ENCODE measurements around the gene RASD2. TPM values are rescaled to one million over a fixed set of nuclear protein-coding genes. Genes with fewer than 3 reads are reported as not detected.

Gene RASD2
- total RNA-seq, 1 experiment from 2014 or later, result not detected

Other genes with a start within 250 kb of the RASD2 start
- gene TOM1, start 240.9 kb upstream of the RASD2 start, total RNA-seq (2014; rRNA removed; shearing (Covaris generic)), result 32.4 and 34.9 TPM in 2 replicates
- 14.9 and 21.6 TPM in 2 replicates for gene HMOX1, start 159.7 kb upstream of the RASD2 start, total RNA-seq (2014; rRNA removed; shearing (Covaris generic))
- 154 and 155 TPM in 2 replicates for gene MCM5, start 140.7 kb upstream of the RASD2 start, total RNA-seq (2014; rRNA removed; shearing (Covaris generic))
- 0.79 and 0.86 TPM in 2 replicates for gene MB, start 76.5 kb downstream of the RASD2 start, total RNA-seq (2014; rRNA removed; shearing (Covaris generic))
- gene APOL6, start 107.6 kb downstream of the RASD2 start, total RNA-seq (2014; rRNA removed; shearing (Covaris generic)), result 6.3 and 6.8 TPM in 2 replicates
- not detected in 2 replicates for gene APOL5, start 177.0 kb downstream of the RASD2 start, total RNA-seq (2014; rRNA removed; shearing (Covaris generic))